Fibroblast of mammary gland (primary cell): ENCODE results near the gene SPATA2.

Source experiments
- DNase-seq: peaks from one replicate; pipeline ENCODE4 v3.0.0-alpha.2; 2010; ENCODE audit warnings: low read depth
- H3K4me3 ChIP-seq: 2 replicates; pipeline ENCODE4 v1.5.1; 2011; ENCODE audit warnings: low read depth, mild to moderate bottlenecking, low read length, moderate library complexity; ENCODE audit not compliant: control insufficient read depth
- CTCF ChIP-seq: conservative IDR thresholded peaks from 2 replicates; pipeline ENCODE4 v1.5.1; 2011; ENCODE audit warnings: low read depth, low read length, inconsistent platforms; ENCODE audit not compliant: control insufficient read depth, insufficient read depth

Gene SPATA2

DNA sequence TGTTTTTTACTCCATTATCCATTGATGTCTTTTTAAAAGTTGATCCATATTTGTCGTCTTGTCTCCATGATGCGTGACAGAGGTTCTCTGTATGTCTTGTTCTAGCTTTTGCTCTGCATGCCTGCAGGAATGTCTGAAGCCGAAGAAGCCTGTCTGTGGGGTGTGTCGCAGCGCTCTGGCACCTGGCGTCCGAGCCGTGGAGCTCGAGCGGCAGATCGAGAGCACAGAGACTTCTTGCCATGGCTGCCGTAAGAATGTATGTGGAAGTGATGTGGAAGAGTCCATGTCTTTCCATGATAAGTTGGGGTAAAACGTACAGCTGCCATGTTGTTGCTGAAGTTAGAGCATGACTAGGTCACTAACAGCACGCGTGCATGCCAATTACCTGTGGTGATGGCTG, 26.1 kb upstream of the SPATA2 start:
- no peak for DNase-seq
- H3K4me3 ChIP-seq, result no peak overlapping the region
- no peak for TF ChIP-seq CTCF

DNA sequence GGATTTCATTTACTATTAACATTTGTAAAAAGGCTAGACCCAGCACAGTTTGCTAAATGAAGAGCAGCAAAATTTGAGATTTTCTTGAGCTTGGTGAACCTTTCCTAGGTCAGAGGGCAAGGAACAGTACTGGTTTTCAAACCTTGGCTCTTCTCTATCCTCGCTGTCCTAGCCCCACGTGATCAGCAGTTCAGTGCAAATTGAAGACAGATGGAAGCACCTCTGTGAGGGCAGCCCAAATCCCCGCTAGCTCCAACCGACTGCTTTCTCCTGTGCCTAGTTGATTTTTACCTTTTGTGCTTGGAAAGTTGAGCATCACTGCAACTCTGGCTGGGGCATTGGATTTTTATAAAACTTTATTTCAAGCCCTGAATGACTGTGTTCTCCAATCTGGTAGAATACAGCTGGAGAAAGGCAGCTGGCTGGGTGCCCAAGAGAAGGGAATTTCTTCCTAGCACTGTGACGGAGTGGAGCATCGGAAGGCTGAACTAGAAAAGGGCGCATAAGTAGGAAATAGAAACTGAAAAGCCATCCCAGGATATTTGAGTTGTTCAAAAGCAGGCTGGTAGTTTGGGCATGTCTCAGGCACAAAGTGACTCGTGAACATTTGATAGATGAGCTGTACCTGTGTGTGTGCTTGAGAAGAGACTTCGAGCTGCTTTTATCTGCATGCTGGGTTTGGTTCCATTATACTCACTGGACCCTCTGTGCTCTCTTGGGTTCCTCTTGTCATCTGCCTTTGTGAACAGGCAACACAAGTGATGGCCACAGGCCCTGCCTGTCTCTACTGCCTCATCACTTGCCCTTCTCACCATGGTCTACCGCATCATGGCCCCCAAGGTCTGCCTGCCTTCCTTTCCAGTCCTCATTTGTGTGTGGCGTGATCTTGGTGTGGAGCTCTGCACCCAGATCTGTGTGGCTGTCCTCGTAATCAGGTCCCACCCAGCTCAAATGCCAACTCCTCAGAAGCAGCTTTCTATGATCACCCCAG, 23.1 kb upstream of the SPATA2 start:
- no peak for TF ChIP-seq CTCF
- peak overlapping the region; percentile 77 for H3K4me3 ChIP-seq
- DNase-seq, result peak; percentile 79

- peak overlapping the region; percentile 77 for H3K4me3 ChIP-seq
- no peak for DNase-seq
These were observed 21.9 kb upstream of the SPATA2 start for GRCh38 chr20:49937027-49937929.

GRCh38 chr20:49936153-49937026, 21.1 kb upstream of the SPATA2 start, which contains the start of gene RNF114:
RNF114 (plus strand) TSS chr20:49936397; CDS start chr20:49936413, 16 bp downstream.
- TF ChIP-seq CTCF, result no peak
- DNase-seq, result peak; percentile 90
- peak within 1 kb of the TSS; percentile 77 for H3K4me3 ChIP-seq

More at GRCh38 chr20:49937027-49937929, 21.9 kb upstream of the SPATA2 start:
- no peak for TF ChIP-seq CTCF

- peak overlapping the region; percentile 60 for H3K4me3 ChIP-seq
- no peak for DNase-seq
- TF ChIP-seq CTCF, result no peak
These were observed 20.4 kb upstream of the SPATA2 start for GRCh38 chr20:49935746-49936152.

- no peak overlapping the region for H3K4me3 ChIP-seq
- no peak for TF ChIP-seq CTCF
These were observed 13.8 kb upstream of the SPATA2 start for GRCh38 chr20:49929142-49929494.

More at GRCh38 chr20:49929142-49929494, 13.8 kb upstream of the SPATA2 start:
- no peak for DNase-seq
